GM18861 (cell line): ENCODE data around the gene BECN2.

ENCODE experiments used
- ATAC-seq: cut with Tn5 transposase; IDR thresholded peaks from one replicate; pipeline ENCODE4 v1.9.1; 2021; ENCODE audit not compliant: unreplicated experiment

The BECN2 gene

GRCh38 chr1:241957692-241958494, at the start of gene BECN2:
Gene BECN2 (plus strand): TSS chr1:241957767. CDS start chr1:241957767, 0 bp downstream.
- ATAC-seq = no peak

- no peak for ATAC-seq
Observed at GRCh38 chr1:241916196-241916595, 41.4 kb upstream of the BECN2 start.

GRCh38 chr1:241917487-241917886, 40.1 kb upstream of the BECN2 start:
- ATAC-seq = no peak

- no peak for ATAC-seq
Observed at GRCh38 chr1:241918879-241919278, 38.7 kb upstream of the BECN2 start.

GRCh38 chr1:241924080-241924808, 33.3 kb upstream of the BECN2 start:
- ATAC-seq = no peak

- ATAC-seq = no peak
Observed at GRCh38 chr1:241926141-241926540, 31.4 kb upstream of the BECN2 start.

GRCh38 chr1:241927321-241927720, 30.2 kb upstream of the BECN2 start:
- no peak for ATAC-seq

GRCh38 chr1:241932845-241933244, 24.7 kb upstream of the BECN2 start:
- no peak for ATAC-seq

GRCh38 chr1:241934201-241934848, 23.2 kb upstream of the BECN2 start:
- ATAC-seq = no peak

- ATAC-seq = no peak
Observed at GRCh38 chr1:241934866-241935265, 22.7 kb upstream of the BECN2 start.

- no peak for ATAC-seq
Observed at GRCh38 chr1:241939798-241940197, 17.8 kb upstream of the BECN2 start.

GRCh38 chr1:241942738-241943137, 14.8 kb upstream of the BECN2 start:
- no peak for ATAC-seq

- ATAC-seq = no peak
Observed at GRCh38 chr1:241944300-241944699, 13.3 kb upstream of the BECN2 start.

- no peak for ATAC-seq
Observed at GRCh38 chr1:241947354-241947753, 10.2 kb upstream of the BECN2 start.

GRCh38 chr1:241950390-241950789, 7.2 kb upstream of the BECN2 start:
- no peak for ATAC-seq

GRCh38 chr1:241962153-241962552, 4.6 kb downstream of the BECN2 start:
- no peak for ATAC-seq

GRCh38 chr1:241963722-241964121, 6.2 kb downstream of the BECN2 start:
- no peak for ATAC-seq

GRCh38 chr1:241964550-241965282, 7.1 kb downstream of the BECN2 start:
- no peak for ATAC-seq

GRCh38 chr1:241968611-241969010, 11.0 kb downstream of the BECN2 start:
- ATAC-seq = no peak

- ATAC-seq = no peak
Observed at GRCh38 chr1:241972703-241973369, 15.3 kb downstream of the BECN2 start.

GRCh38 chr1:241976229-241976628, 18.7 kb downstream of the BECN2 start:
- ATAC-seq = no peak
